HepG2 (cell line): ENCODE results near the gene ANKRD1.

Experiments used
- MAFK ChIP-seq, 2 experiments: IDR thresholded peaks in 1 of 2; conservative IDR thresholded peaks in 1 of 2; 2 replicates each; pipeline ENCODE4 v1.6.1; 2011; ENCODE audit warnings: improper control_type of control experiment in 2 of 2, low read length in 2 of 2
- POLR2A ChIP-seq, 2 experiments: IDR thresholded peaks; 2 replicates each; pipeline ENCODE4 v1.6.1; 2011; ENCODE audit warnings: low read depth in 2 of 2, low read length in 2 of 2, mild to moderate bottlenecking in 1 of 2, moderate library complexity in 1 of 2; ENCODE audit not compliant: insufficient read depth in 1 of 2

DNA sequence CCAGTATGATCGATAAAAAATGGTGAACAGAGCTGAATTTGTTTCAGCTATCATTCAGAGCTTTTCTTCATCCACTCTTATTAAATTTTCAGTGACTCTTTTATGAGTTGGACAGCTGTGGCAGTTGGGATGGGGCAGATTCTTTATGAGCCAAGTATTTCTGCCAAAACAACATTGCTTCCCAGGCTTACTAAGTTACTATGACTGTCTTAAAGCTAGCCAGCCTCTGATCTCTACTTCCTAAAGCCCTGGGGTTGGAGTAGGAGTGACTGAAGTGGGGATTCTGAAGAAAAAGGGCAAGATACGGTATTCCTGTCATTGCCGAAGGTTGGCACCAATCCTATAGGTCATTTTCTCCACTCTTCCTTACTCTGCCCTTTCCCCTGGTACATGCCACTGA, 36.5 kb downstream of the ANKRD1 start:
- TF ChIP-seq MAFK (conservative IDR thresholded peaks at IDR 0.05 in 1 of 2, IDR thresholded peaks at IDR 0.05 in 1 of 2; ENCODE audit: low read length in 2 of 2) (no peak), POLR2A (IDR thresholded peaks at IDR 0.05; ENCODE audit: insufficient read depth in 1 of 2, low read depth in 2 of 2, low read length in 2 of 2) (no peak)
